Neural progenitor cell (in vitro differentiated cells): ENCODE results near the gene SMC4. TPM values are rescaled to one million over a fixed set of nuclear protein-coding genes. Genes with fewer than 3 reads are reported as not detected.
"Not testable (repeated sequence)": the region's sequence is repeated elsewhere in the genome, so short reads cannot be mapped to it uniquely, and the experiment has no call there.

Experiments
- DNase-seq: peaks from one replicate; pipeline ENCODE4 v3.0.0-alpha.2; 2016; ENCODE audit warnings: low spot score
- H2AFZ ChIP-seq: fragments of 200-600 bp; sonication (generic); replicated peaks from 2 replicates; pipeline ENCODE4 v1.6.1; 2016; ENCODE audit warnings: antibody characterized with exemption
- H3F3A ChIP-seq: fragments of 200-600 bp; sonication (generic); 2 replicates; pipeline ENCODE4 v1.6.1; 2016; ENCODE audit warnings: antibody characterized with exemption, low read depth
- H3K27ac ChIP-seq: fragments of 200-600 bp; sonication (generic); 2 replicates; pipeline ENCODE4 v1.5.1; 2016; ENCODE audit warnings: mild to moderate bottlenecking
- H3K27me3 ChIP-seq: fragments of 200-600 bp; sonication (generic); 2 replicates; pipeline ENCODE4 v1.6.1; 2016; ENCODE audit warnings: mild to moderate bottlenecking, moderate library complexity
- H3K36me3 ChIP-seq: fragments of 200-600 bp; sonication (generic); 2 replicates; pipeline ENCODE4 v1.5.1; 2016
- H3K4me1 ChIP-seq: fragments of 200-600 bp; sonication (generic); 2 replicates; pipeline ENCODE4 v1.6.1; 2016; ENCODE audit warnings: mixed run types
- H3K4me2 ChIP-seq: fragments of 200-600 bp; sonication (generic); 2 replicates; pipeline ENCODE4 v1.6.1; 2016
- H3K4me3 ChIP-seq: fragments of 200-600 bp; sonication (generic); 2 replicates; pipeline ENCODE4 v1.5.1; 2016
- H3K79me2 ChIP-seq: fragments of 200-600 bp; sonication (generic); 2 replicates; pipeline ENCODE4 v1.6.1; 2016; ENCODE audit warnings: low read depth
- H3K9ac ChIP-seq: fragments of 200-600 bp; sonication (generic); 2 replicates; pipeline ENCODE4 v1.6.1; 2016
- H3K9me3 ChIP-seq: fragments of 200-600 bp; sonication (generic); 2 replicates; pipeline ENCODE4 v1.5.1; 2016; ENCODE audit warnings: low read depth
- H4K20me1 ChIP-seq: fragments of 200-600 bp; sonication (generic); 2 replicates; pipeline ENCODE4 v1.6.1; 2016; ENCODE audit warnings: low read depth
- H3K27ac Mint-ChIP-seq: 3 replicates; pipeline ENCODE4 v1.8.0; 2021; ENCODE audit warnings: mixed read lengths
- H3K27me3 Mint-ChIP-seq: 2 replicates; pipeline ENCODE4 v1.8.0; 2022; ENCODE audit warnings: low read depth, mild to moderate bottlenecking, inconsistent platforms, moderate library complexity, mixed read lengths; ENCODE audit not compliant: insufficient read depth
- H3K36me3 Mint-ChIP-seq: 3 replicates; pipeline ENCODE4 v1.8.0; 2021; ENCODE audit warnings: mixed read lengths
- H3K4me1 Mint-ChIP-seq: 3 replicates; pipeline ENCODE4 v1.8.0; 2021; ENCODE audit warnings: mixed read lengths
- H3K4me3 Mint-ChIP-seq: 3 replicates; pipeline ENCODE4 v1.8.0; 2021; ENCODE audit warnings: mild to moderate bottlenecking, moderate library complexity, mixed read lengths
- H3K9me3 Mint-ChIP-seq: 3 replicates; pipeline ENCODE4 v1.8.0; 2020; ENCODE audit warnings: mixed read lengths
- EZH2 ChIP-seq: fragments of 200-600 bp; sonication (generic); IDR thresholded peaks from 2 replicates; pipeline ENCODE4 v1.6.1; 2017; ENCODE audit warnings: antibody characterized with exemption, mild to moderate bottlenecking, moderate library complexity
- EZH2phosphoT487 ChIP-seq: fragments of 200-600 bp; sonication (generic); IDR thresholded peaks from 2 replicates; pipeline ENCODE4 v1.6.1; 2017; ENCODE audit warnings: antibody characterized with exemption
- total RNA-seq: library from RNA; depleted of rRNA; stranded (reverse); fragments of >200 nt; gene quantifications from 2 replicates; pipeline ENCODE4 v1.2.3, GENCODE V29; 2015; ENCODE audit warnings: low replicate concordance
- TF ChIP-seq, protein P1 (sequence below): fragments of 200-600 bp; sonication (generic); IDR thresholded peaks from 2 replicates; pipeline ENCODE4 v1.5.1; 2017; ENCODE audit warnings: antibody characterized with exemption, mild to moderate bottlenecking

Gene SMC4
- 233 and 382 TPM in 2 replicates for total RNA-seq

GRCh38 chr3:160399125-160400029 is at the start of gene SMC4, which contains the start of gene IFT80:
Gene SMC4, plus strand, starts transcription at chr3:160399650. Its CDS starts 1,177 bp downstream, at chr3:160400827.
Gene IFT80, minus strand, starts transcription at chr3:160399225. Its CDS starts 14,625 bp downstream, at chr3:160384600.
- Histone ChIP-seq H3K36me3 (peaks cover 2% of the 10 kb centered on the region), H3K27me3 (no peaks in the 10 kb centered on the region), H2AFZ (peak within 1 kb of the TSS; percentile 95), H3K4me2 (peak within 1 kb of the TSS; percentile 95), H3K9me3 (no peaks in the 10 kb centered on the region), H3K4me3 (peak within 1 kb of the TSS; percentile 95), H4K20me1 (peaks cover 55% of the 10 kb centered on the region), H3F3A (peaks cover 9% of the 10 kb centered on the region), H3K79me2 (peaks cover 96% of the 10 kb centered on the region), H3K27ac (peak within 1 kb of the TSS; percentile 97), H3K4me1 (peaks cover 46% of the 10 kb centered on the region), H3K9ac (peak within 1 kb of the TSS; percentile 89)
- TF ChIP-seq EZH2 (no peak), EZH2phosphoT487 (no peak)
- TF ChIP-seq, protein P1, sequence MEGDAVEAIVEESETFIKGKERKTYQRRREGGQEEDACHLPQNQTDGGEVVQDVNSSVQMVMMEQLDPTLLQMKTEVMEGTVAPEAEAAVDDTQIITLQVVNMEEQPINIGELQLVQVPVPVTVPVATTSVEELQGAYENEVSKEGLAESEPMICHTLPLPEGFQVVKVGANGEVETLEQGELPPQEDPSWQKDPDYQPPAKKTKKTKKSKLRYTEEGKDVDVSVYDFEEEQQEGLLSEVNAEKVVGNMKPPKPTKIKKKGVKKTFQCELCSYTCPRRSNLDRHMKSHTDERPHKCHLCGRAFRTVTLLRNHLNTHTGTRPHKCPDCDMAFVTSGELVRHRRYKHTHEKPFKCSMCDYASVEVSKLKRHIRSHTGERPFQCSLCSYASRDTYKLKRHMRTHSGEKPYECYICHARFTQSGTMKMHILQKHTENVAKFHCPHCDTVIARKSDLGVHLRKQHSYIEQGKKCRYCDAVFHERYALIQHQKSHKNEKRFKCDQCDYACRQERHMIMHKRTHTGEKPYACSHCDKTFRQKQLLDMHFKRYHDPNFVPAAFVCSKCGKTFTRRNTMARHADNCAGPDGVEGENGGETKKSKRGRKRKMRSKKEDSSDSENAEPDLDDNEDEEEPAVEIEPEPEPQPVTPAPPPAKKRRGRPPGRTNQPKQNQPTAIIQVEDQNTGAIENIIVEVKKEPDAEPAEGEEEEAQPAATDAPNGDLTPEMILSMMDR, result no peak
- peak; percentile 97 for DNase-seq
- H3K4me3 Mint-ChIP-seq, result peak within 1 kb of the TSS; percentile 96
- no peaks in the 10 kb centered on the region for H3K9me3 Mint-ChIP-seq
- H3K27me3 Mint-ChIP-seq, result peaks cover 6% of the 10 kb centered on the region
- H3K36me3 Mint-ChIP-seq, result peaks cover 13% of the 10 kb centered on the region
- H3K4me1 Mint-ChIP-seq, result peaks cover 48% of the 10 kb centered on the region
- H3K27ac Mint-ChIP-seq, result peak within 1 kb of the TSS; percentile 98

- no peak for DNase-seq
- H2AFZ ChIP-seq, result no peak overlapping the region
- H3K79me2 ChIP-seq, result no peaks in the 10 kb centered on the region
- no peaks in the 10 kb centered on the region for H3K27me3 ChIP-seq
- H3F3A ChIP-seq, result no peaks in the 10 kb centered on the region
- TF ChIP-seq EZH2 (no peak), EZH2phosphoT487 (no peak)
- Mint-ChIP-seq H3K36me3 (peaks cover 22% of the 10 kb centered on the region), H3K4me3 (no peak overlapping the region), H3K9me3 (no peaks in the 10 kb centered on the region), H3K27ac (no peak overlapping the region), H3K4me1 (no peaks in the 10 kb centered on the region), H3K27me3 (peaks cover 3% of the 10 kb centered on the region)
- no peaks in the 10 kb centered on the region for H3K36me3 ChIP-seq
- H3K4me3 ChIP-seq, result no peak overlapping the region
- H4K20me1 ChIP-seq, result no peaks in the 10 kb centered on the region
- H3K4me1 ChIP-seq, result no peaks in the 10 kb centered on the region
- no peaks in the 10 kb centered on the region for H3K9me3 ChIP-seq
- H3K27ac ChIP-seq, result no peak overlapping the region
- H3K9ac ChIP-seq, result no peak overlapping the region
- H3K4me2 ChIP-seq, result no peak overlapping the region
Measured at GRCh38 chr3:160355826-160356225, 43.6 kb upstream of the SMC4 start.

DNA sequence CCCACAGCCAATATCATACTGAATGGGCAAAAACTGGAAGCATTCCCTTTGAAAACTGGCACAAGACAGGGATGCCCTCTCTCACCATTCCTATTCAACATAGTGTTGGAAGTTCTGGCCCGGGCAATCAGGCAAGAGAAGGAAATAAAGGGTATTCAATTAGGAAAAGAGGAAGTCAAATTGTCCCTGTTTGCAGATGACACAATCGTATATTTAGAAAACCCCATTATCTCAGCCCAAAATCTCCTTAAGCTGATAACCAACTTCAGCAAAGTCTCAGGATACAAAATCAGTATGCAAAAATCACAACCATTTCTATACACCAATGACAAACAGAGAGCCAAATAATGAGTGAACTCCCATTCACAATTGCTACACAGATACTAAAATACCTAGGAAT is 36.6 kb upstream of the SMC4 start:
- H3K4me2 ChIP-seq, H3K4me3 Mint-ChIP-seq, H4K20me1 ChIP-seq, H3K4me1 ChIP-seq, H3K27me3 Mint-ChIP-seq, H3K4me1 Mint-ChIP-seq, H3K4me3 ChIP-seq, H3K9me3 Mint-ChIP-seq, H3K27me3 ChIP-seq, H3K9ac ChIP-seq, H3K9me3 ChIP-seq, DNase-seq, H3K27ac ChIP-seq, H3K79me2 ChIP-seq, H3K36me3 ChIP-seq, H3F3A ChIP-seq, H3K27ac Mint-ChIP-seq, H2AFZ ChIP-seq: not testable (repeated sequence)
- H3K36me3 Mint-ChIP-seq, result peaks cover 28% of the 10 kb centered on the region

- Histone ChIP-seq H3K36me3 (no peaks in the 10 kb centered on the region), H3K79me2 (no peaks in the 10 kb centered on the region), H3K4me1 (no peaks in the 10 kb centered on the region), H3K9ac (no peak overlapping the region), H3K9me3 (no peaks in the 10 kb centered on the region), H2AFZ (no peak overlapping the region), H3K27me3 (no peaks in the 10 kb centered on the region), H3K4me2 (no peak overlapping the region), H4K20me1 (no peaks in the 10 kb centered on the region), H3F3A (no peaks in the 10 kb centered on the region), H3K4me3 (no peak overlapping the region), H3K27ac (no peak overlapping the region)
- no peaks in the 10 kb centered on the region for H3K9me3 Mint-ChIP-seq
- H3K27ac Mint-ChIP-seq, result no peak overlapping the region
- TF ChIP-seq, protein P1, result no peak
- TF ChIP-seq EZH2 (no peak), EZH2phosphoT487 (no peak)
- H3K4me1 Mint-ChIP-seq, result no peaks in the 10 kb centered on the region
- peaks cover 19% of the 10 kb centered on the region for H3K36me3 Mint-ChIP-seq
- no peaks in the 10 kb centered on the region for H3K27me3 Mint-ChIP-seq
- no peak overlapping the region for H3K4me3 Mint-ChIP-seq
- DNase-seq, result no peak
Measured at GRCh38 chr3:160365869-160366522, 33.5 kb upstream of the SMC4 start.
